A549 (cell line): ENCODE results near the gene FMNL2. TPM values are rescaled to one million over a fixed set of nuclear protein-coding genes. Genes with fewer than 3 reads are reported as not detected.

Source experiments
- ATAC-seq, 2 experiments: fragments of 200-7000 bp in 1 of 2; fragments of >200 bp in 1 of 2; cut with Nextera tagmentation in 1 of 2; cut with Tn5 transposase in 1 of 2; 3 replicates each; pipeline versions ENCODE4 v1.8.0 to v1.9.1; 2018 to 2020; ENCODE audit warnings: mild to moderate bottlenecking in 1 of 2, moderate library complexity in 1 of 2
- CTCF ChIA-PET: fragments of 300-600 bp; sonication (Branson Sonifier 250); formaldehyde crosslinking; extraction: SDS; loops from one replicate; lab custom pipeline; 2021; ENCODE audit warnings: antibody characterized with exemption, inconsistent platforms; lab: Yijun Ruan, JAX
- POLR2A ChIA-PET: fragments of 350-600 bp; formaldehyde crosslinking; extraction: SDS; loops from one replicate; lab custom pipeline; 2021; ENCODE audit warnings: antibody characterized with exemption, inconsistent platforms; lab: Yijun Ruan, JAX
- DNase-seq, 2 experiments: peaks; one replicate each; pipeline versions ENCODE4 v3.0.0 to v3.0.0-alpha.2; 2011 to 2016; ENCODE audit warnings: low read depth in 1 of 2, low spot score in 1 of 2
- FAIRE-seq: peaks from 2 replicates; lab custom pipeline; 2011; peaks lifted over from hg19 to GRCh38; lab: Jason Lieb, UNC
- H3K27ac ChIP-seq, 2 experiments: fragments of >200 bp; sonication (Bioruptor Twin); formaldehyde crosslinking; 3 replicates each; pipeline ENCODE4 v1.5.1; 2016 to 2017
- H3K4me1 ChIP-seq: fragments of >200 bp; sonication (Bioruptor Twin); formaldehyde crosslinking; 3 replicates; pipeline ENCODE4 v1.6.1; 2016
- H3K4me2 ChIP-seq: fragments of >200 bp; sonication (Bioruptor Twin); formaldehyde crosslinking; 3 replicates; pipeline ENCODE4 v1.6.1; 2016
- H3K4me3 ChIP-seq: fragments of >200 bp; sonication (Bioruptor Twin); formaldehyde crosslinking; 3 replicates; pipeline ENCODE4 v1.5.1; 2016
- H3K9me3 ChIP-seq: fragments of >200 bp; sonication (Bioruptor Twin); formaldehyde crosslinking; 3 replicates; pipeline ENCODE4 v1.6.1; 2016
- CBX8 ChIP-seq: fragments of 200-600 bp; sonication (generic); IDR thresholded peaks from 2 replicates; pipeline ENCODE4 v1.6.1; 2016
- EHMT2 ChIP-seq: fragments of 200-600 bp; sonication (generic); IDR thresholded peaks from 2 replicates; pipeline ENCODE4 v1.6.1; 2016; ENCODE audit warnings: antibody characterized with exemption, low read depth, mild to moderate bottlenecking, moderate library complexity
- HES2 ChIP-seq: fragments of >200 bp; sonication (Bioruptor Twin); formaldehyde crosslinking; IDR thresholded peaks from 2 replicates; pipeline ENCODE4 v1.6.1; 2016
- KDM1A ChIP-seq: fragments of 200-600 bp; sonication (generic); IDR thresholded peaks from 2 replicates; pipeline ENCODE4 v1.6.1; 2016; ENCODE audit warnings: low read depth, mild to moderate bottlenecking
- MAX ChIP-seq: IDR thresholded peaks from 2 replicates; pipeline ENCODE4 v1.6.1; 2012
- MYC ChIP-seq: IDR thresholded peaks from 2 replicates; pipeline ENCODE4 v1.6.1; 2012; ENCODE audit warnings: mild to moderate bottlenecking, inconsistent platforms, low read length, improper control_type of control experiment, borderline replicate concordance
- NR3C1 ChIP-seq: fragments of >200 bp; sonication (Bioruptor Twin); formaldehyde crosslinking; IDR thresholded peaks from 3 replicates; pipeline ENCODE4 v1.6.1; 2017
- PHF8 ChIP-seq: fragments of 200-600 bp; sonication (generic); IDR thresholded peaks from 2 replicates; pipeline ENCODE4 v1.6.1; 2016; ENCODE audit warnings: low read depth, mild to moderate bottlenecking, antibody characterized with exemption, moderate library complexity, borderline replicate concordance
- POLR2A ChIP-seq: IDR thresholded peaks from 2 replicates; pipeline ENCODE4 v1.6.1; 2012; ENCODE audit warnings: mild to moderate bottlenecking, low read length
- REST ChIP-seq: fragments of 200-600 bp; sonication (generic); IDR thresholded peaks from 2 replicates; pipeline ENCODE4 v1.6.1; 2016; ENCODE audit warnings: antibody characterized with exemption, mild to moderate bottlenecking, moderate library complexity
- RNF2 ChIP-seq: fragments of 200-600 bp; sonication (generic); IDR thresholded peaks from 2 replicates; pipeline ENCODE4 v1.6.1; 2016; ENCODE audit warnings: low read depth, mild to moderate bottlenecking, antibody characterized with exemption, moderate library complexity, borderline replicate concordance
- SREBF2 ChIP-seq: fragments of 450-650 bp; IDR thresholded peaks from 2 replicates; pipeline ENCODE4 v1.6.1; 2014; ENCODE audit warnings: mild to moderate bottlenecking, moderate library complexity
- TFCP2L1 ChIP-seq: fragments of 250-450 bp; sonication (Bioruptor Pico); IDR thresholded peaks from 2 replicates; pipeline ENCODE4 v1.5.0; 2021; ENCODE audit warnings: mild to moderate bottlenecking
- ZC3H11A ChIP-seq: fragments of 450-650 bp; IDR thresholded peaks from 2 replicates; pipeline ENCODE4 v1.6.1; 2014; ENCODE audit warnings: antibody characterized with exemption, mild to moderate bottlenecking
- ZFP36 ChIP-seq: fragments of 450-650 bp; IDR thresholded peaks from 2 replicates; pipeline ENCODE4 v1.6.1; 2014; ENCODE audit warnings: borderline replicate concordance; ENCODE audit not compliant: partially characterized antibody
- ZNF302 ChIP-seq: fragments of 250-450 bp; sonication (Bioruptor Pico); IDR thresholded peaks from 2 replicates; pipeline ENCODE4 v1.9.0; 2021; ENCODE audit warnings: inconsistent platforms, mild to moderate bottlenecking, moderate library complexity
- WGBS: methylation state at CpG from one replicate; pipeline ENCODE4 v1.1.6; 2017; ENCODE audit errors: missing lambda C conversion rate; 5-methylcytosine and 5-hydroxymethylcytosine counted together
- polyA plus RNA-seq, 4 experiments: library from polyadenylated mRNA; depleted of rRNA in 3 of 4; stranded (reverse); fragments of >200 nt; fragmentation: RNase III in 1 of 4; extraction: RNeasy Plus Mini Kit Qiagen cat#74134 plus additional on column Dnase treatment in 1 of 4; gene quantifications; 2 replicates in 3 of 4; 3 replicates in 1 of 4; pipeline ENCODE4 v1.2.3, GENCODE V29; 2011 to 2017

The FMNL2 gene
- polyA plus RNA-seq, 2 of the 4 experiments (the other 2 are of a cell fraction): 27.9 to 36.5 TPM

GRCh38 chr2:152490686-152491455 is 155.9 kb downstream of the FMNL2 start:
- ATAC-seq (no peak), FAIRE-seq (no peak), DNase-seq (no peak)
- TF ChIP-seq TFCP2L1 (CRISPR knock-in tag): no peak
- TF ChIP-seq PHF8: no peak
- TF ChIP-seq KDM1A: no peak
- TF ChIP-seq POLR2A: no peak
- no peak for TF ChIP-seq EHMT2
- no peak for TF ChIP-seq CBX8
- Histone ChIP-seq H3K4me1 (peaks cover 48% of the 10 kb centered on the region), H3K27ac (peak overlapping the region in 1 of 2 experiments; percentile 46; a peak in 3 of 6 replicates), H3K9me3 (no peaks in the 10 kb centered on the region), H3K4me2 (no peak overlapping the region), H3K4me3 (no peak overlapping the region)
- CTCF ChIA-PET: interaction anchor here (0.6 kb wide), 1 partner anchor 12 kb away, joined by 3 read pairs; no protein-coding TSS in a partner anchor
- POLR2A ChIA-PET: interaction anchor here (0.6 kb wide), 1 partner anchor 88 kb away, joined by 3 read pairs; no protein-coding TSS in a partner anchor
- WGBS: 75% methylated on average over 6 of the region's 6 CpGs

- 91% methylated on average over 5 of the region's 5 CpGs for WGBS
- CTCF ChIA-PET: no interaction called here
- H3K4me3 ChIP-seq: no peak overlapping the region
- FAIRE-seq: no peak
- peaks cover 38% of the 10 kb centered on the region for H3K4me1 ChIP-seq
- POLR2A ChIA-PET: no interaction called here
- peaks cover 10% of the 10 kb centered on the region; the same call in 1 of the 3 replicates for H3K9me3 ChIP-seq
- H3K27ac ChIP-seq: no peak overlapping the region
- no peak for DNase-seq
- TF ChIP-seq ZFP36 (no peak), ZNF302 (CRISPR knock-in tag) (no peak), MAX (no peak)
- no peak overlapping the region for H3K4me2 ChIP-seq
- no peak for ATAC-seq
Measured at GRCh38 chr2:152492131-152492530, 157.2 kb downstream of the FMNL2 start.

- ChIA-PET POLR2A (no interaction called here), CTCF (no interaction called here)
- WGBS: 86% methylated on average over 2 of the region's 2 CpGs
- TF ChIP-seq REST (no peak), MYC (no peak), SREBF2 (no peak), HES2 (no peak)
- peaks cover 38% of the 10 kb centered on the region for H3K4me1 ChIP-seq
- ATAC-seq (no peak), FAIRE-seq (no peak), DNase-seq (no peak)
- H3K9me3 ChIP-seq: peaks cover 10% of the 10 kb centered on the region; the same call in 1 of the 3 replicates
- peak overlapping the region in 1 of 2 experiments; percentile 59; a peak in 1 of 6 replicates for H3K27ac ChIP-seq
- H3K4me3 ChIP-seq: no peak overlapping the region
- no peak overlapping the region; the same call in 2 of the 3 replicates for H3K4me2 ChIP-seq
Measured at GRCh38 chr2:152492911-152493310, 157.9 kb downstream of the FMNL2 start.

GRCh38 chr2:152493417-152493816 is 158.4 kb downstream of the FMNL2 start:
- DNase-seq (no peak), FAIRE-seq (no peak), ATAC-seq (peak in 1 of 2 experiments; percentile 16; a peak in 1 of 6 replicates)
- POLR2A ChIA-PET: no interaction called here
- H3K4me3 ChIP-seq: no peak overlapping the region
- CTCF ChIA-PET: interaction anchor here (0.6 kb wide), 1 partner anchor 14 kb away, joined by 3 read pairs; no protein-coding TSS in a partner anchor
- peak overlapping the region in 1 of 2 experiments; percentile 59; a peak in 3 of 6 replicates for H3K27ac ChIP-seq
- H3K4me1 ChIP-seq: peaks cover 40% of the 10 kb centered on the region
- TF ChIP-seq ZFP36 (no peak), RNF2 (no peak), ZNF302 (CRISPR knock-in tag) (no peak), NR3C1 (no peak), ZC3H11A (no peak), HES2 (no peak)
- peak overlapping the region; percentile 15; the same call in 2 of the 3 replicates for H3K4me2 ChIP-seq
- 94% methylated on average over 2 of the region's 2 CpGs for WGBS
- H3K9me3 ChIP-seq: peaks cover 10% of the 10 kb centered on the region; the same call in 1 of the 3 replicates
